Endothelial cell of umbilical vein (primary cell): ENCODE measurements around the gene NSD2. TPM values are rescaled to one million over a fixed set of nuclear protein-coding genes. Genes with fewer than 3 reads are reported as not detected.
A peak's percentile ranks its signal among the peaks of the same experiment; 100 is the strongest.

Experiments used
- BruUV-seq: library from RNA; stranded (reverse); fragments of 400-500 nt; replicated peaks from 2 replicates; lab custom pipeline; 2021; lab: Mats Ljungman, UMichigan
- CTCF ChIA-PET: fragments of 300-600, 350-600 bp; sonication (Branson Sonifier 250); formaldehyde crosslinking; loops from one replicate; lab custom pipeline; 2021; ENCODE audit warnings: antibody characterized with exemption, inconsistent platforms; lab: Charles Lee
- POLR2A ChIA-PET: fragments of 300-600, 350-600 bp; sonication (Branson Sonifier 250); formaldehyde crosslinking; loops from one replicate; lab custom pipeline; 2021; ENCODE audit warnings: antibody characterized with exemption, inconsistent platforms; lab: Charles Lee
- DNase-seq: peaks from one replicate; pipeline ENCODE4 v3.0.0-alpha.2; 2011; ENCODE audit warnings: low read depth, low spot score
- FAIRE-seq: peaks from 2 replicates; lab custom pipeline; 2011; peaks lifted over from hg19 to GRCh38; lab: Jason Lieb, UNC
- H2AFZ ChIP-seq: 2 replicates; pipeline ENCODE4 v1.6.0; 2012; ENCODE audit warnings: low read depth, low read length, control low read depth, inconsistent platforms
- H3K27ac ChIP-seq: 2 replicates; pipeline ENCODE4 v1.5.1; 2011; ENCODE audit warnings: low read depth, mild to moderate bottlenecking, control low read depth, low read length, moderate library complexity; ENCODE audit not compliant: insufficient read depth
- H3K27me3 ChIP-seq, 2 experiments: 2 replicates each; pipeline versions ENCODE4 v1.6.0 to v1.6.1; 2011; ENCODE audit warnings: low read length in 2 of 2, mixed read lengths in 1 of 2; ENCODE audit not compliant: control insufficient read depth in 2 of 2, insufficient read depth in 2 of 2
- H3K36me3 ChIP-seq, 2 experiments: 2 replicates in 1 of 2; 3 replicates in 1 of 2; pipeline ENCODE4 v1.5.1; 2011; ENCODE audit warnings: low read length in 2 of 2, mild to moderate bottlenecking in 1 of 2, moderate library complexity in 1 of 2; ENCODE audit not compliant: control insufficient read depth in 2 of 2, insufficient read depth in 2 of 2; ENCODE audit errors: extremely low read depth in 1 of 2
- H3K4me1 ChIP-seq: 3 replicates; pipeline ENCODE4 v1.5.1; 2011; ENCODE audit warnings: mild to moderate bottlenecking, low read length; ENCODE audit not compliant: control insufficient read depth, insufficient read depth; ENCODE audit errors: extremely low read depth
- H3K4me2 ChIP-seq: 2 replicates; pipeline ENCODE4 v1.6.1; 2011; ENCODE audit warnings: low read length, control low read depth, mixed read lengths; ENCODE audit not compliant: insufficient read depth
- H3K4me3 ChIP-seq, 3 experiments: fragments of 200-600 bp in 1 of 3; sonication (generic), shearing (Covaris generic) in 1 of 3; replicated peaks in 1 of 3; 2 replicates each; pipeline ENCODE4 v1.5.1; 2011 to 2016; ENCODE audit warnings: control low read depth in 3 of 3, low read length in 3 of 3, mild to moderate bottlenecking in 2 of 3, inconsistent platforms in 1 of 3, low read depth in 1 of 3, moderate library complexity in 1 of 3; ENCODE audit not compliant: insufficient read depth in 1 of 3
- H3K79me2 ChIP-seq: 2 replicates; pipeline ENCODE4 v1.6.0; 2012; ENCODE audit warnings: low read length, inconsistent platforms; ENCODE audit not compliant: control insufficient read depth, insufficient read depth
- H3K9ac ChIP-seq: replicated peaks from 2 replicates; pipeline ENCODE3; 2011; ENCODE audit warnings: low read length, control low read depth; ENCODE audit not compliant: insufficient read depth; ENCODE audit errors: extremely low read depth
- H3K9me1 ChIP-seq: replicated peaks from 3 replicates; pipeline ENCODE4 v1.6.0; 2011; ENCODE audit warnings: mild to moderate bottlenecking, low read length; ENCODE audit not compliant: control insufficient read depth, insufficient read depth; ENCODE audit errors: extremely low read depth
- H3K9me3 ChIP-seq: replicated peaks from 2 replicates; pipeline ENCODE4 v1.5.1; 2012; ENCODE audit warnings: low read length, inconsistent platforms; ENCODE audit not compliant: control insufficient read depth, insufficient read depth
- H4K20me1 ChIP-seq: replicated peaks from 2 replicates; pipeline ENCODE3; 2011; ENCODE audit warnings: mild to moderate bottlenecking, low read length; ENCODE audit not compliant: control insufficient read depth, insufficient read depth; ENCODE audit errors: extremely low read depth
- CTCF ChIP-seq, 2 donors: IDR thresholded peaks; 1 replicate in 1 of 2; 2 replicates in 1 of 2; pipeline ENCODE4 v1.5.1; 2011; ENCODE audit warnings: low read length in 2 of 2, mild to moderate bottlenecking in 2 of 2, moderate library complexity in 2 of 2, control low read depth in 1 of 2, inconsistent platforms in 1 of 2, low read depth in 1 of 2; ENCODE audit not compliant: insufficient read depth in 1 of 2; ENCODE audit errors: extremely low read depth in 1 of 2
- EZH2 ChIP-seq: IDR thresholded peaks from 2 replicates; pipeline ENCODE4 v1.6.1; 2012; ENCODE audit warnings: borderline replicate concordance, low read depth, mild to moderate bottlenecking, moderate library complexity, low read length, inconsistent platforms; ENCODE audit not compliant: severe bottlenecking
- GATA2 ChIP-seq: IDR thresholded peaks from 2 replicates; pipeline ENCODE4 v1.7.0; 2011; ENCODE audit warnings: low read depth, mild to moderate bottlenecking, moderate library complexity, mixed read lengths, low read length; ENCODE audit not compliant: insufficient read length, insufficient read depth
- JUN ChIP-seq: IDR thresholded peaks from 2 replicates; pipeline ENCODE4 v1.6.1; 2011; ENCODE audit warnings: borderline replicate concordance, low read depth; ENCODE audit not compliant: insufficient read length, insufficient read depth
- MAX ChIP-seq: IDR thresholded peaks from 2 replicates; pipeline ENCODE4 v1.6.1; 2011; ENCODE audit not compliant: insufficient read depth, insufficient read length
- MYC ChIP-seq: IDR thresholded peaks from one replicate; pipeline ENCODE4 v1.6.1; 2011; ENCODE audit warnings: mild to moderate bottlenecking, low read depth, low read length
- POLR2A ChIP-seq: IDR thresholded peaks from 2 replicates; pipeline ENCODE4 v1.6.1; 2012; ENCODE audit warnings: low read depth, mild to moderate bottlenecking, control low read depth, low read length
- POLR2AphosphoS5 ChIP-seq: IDR thresholded peaks from 2 replicates; pipeline ENCODE4 v1.6.1; 2012; ENCODE audit warnings: low read depth, mild to moderate bottlenecking, control low read depth, low read length, moderate library complexity; ENCODE audit not compliant: insufficient read depth
- dilution Hi-C: fragments of 300-500 bp; cut with MboI; formaldehyde crosslinking; loops from one replicate; pipeline ENCODE4 v1.15.0; 2019; ENCODE audit warnings: low sequenced_read_pairs; ENCODE audit not compliant: extremely low pct_ligation_motif_present
- intact Hi-C: fragments of 100-400 bp; cut with micrococcal nuclease; formaldehyde crosslinking; loops from one replicate; pipeline ENCODE4 v1.10.0; 2022
- polyA plus RNA-seq, 4 experiments: library from polyadenylated mRNA; depleted of rRNA in 3 of 4; stranded (reverse) in 3 of 4; unstranded in 1 of 4; fragments of >200 nt; gene quantifications; 2 replicates each; pipeline versions ENCODE4 v1.2.1 to v1.2.3, GENCODE V29; 2011 to 2012; ENCODE audit warnings: missing spikeins in 1 of 4
- total RNA-seq: library from RNA; stranded (reverse); gene quantifications from 2 replicates; pipeline ENCODE4 v1.2.3, GENCODE V29; 2021

Gene NSD2
- total and polyA plus RNA-seq, 2 donors (not counting 3 experiments of a cell fraction or from before 2014, with no cell fraction given) = 31.3 to 171 TPM

GRCh38 chr4:1850276-1850675 lies 20.9 kb upstream of the NSD2 start:
- Histone ChIP-seq H3K9ac (no peak overlapping the region), H3K27ac (no peak overlapping the region), H3K4me2 (no peak overlapping the region), H4K20me1 (no peaks in the 10 kb centered on the region), H2AFZ (no peak overlapping the region), H3K27me3 (no peaks in the 10 kb centered on the region), H3K9me3 (no peaks in the 10 kb centered on the region), H3K36me3 (peaks cover 0 to 2% of the 10 kb centered on the region in 2 experiments), H3K79me2 (peaks cover 50% of the 10 kb centered on the region), H3K4me1 (peaks cover 7% of the 10 kb centered on the region), H3K9me1 (no peaks in the 10 kb centered on the region), H3K4me3 (no peak overlapping the region)
- TF ChIP-seq POLR2AphosphoS5 (no peak), GATA2 (no peak), MAX (no peak), MYC (no peak), CTCF (IDR thresholded peaks at IDR 0.05; ENCODE audit: extremely low read depth in 1 of 2, insufficient read depth in 1 of 2, low read depth in 1 of 2, low read length in 2 of 2) (no peak), JUN (no peak), EZH2 (no peak), POLR2A (no peak)
- DNase-seq (no peak), FAIRE-seq (peak; percentile 26)
- CTCF ChIA-PET = interaction anchor here (0.7 to 1.4 kb wide), 2 partner anchors 49 to 83 kb away, joined by 4 to 5 read pairs; no protein-coding TSS in a partner anchor
- POLR2A ChIA-PET = interaction anchor here (0.7 kb wide), 1 partner anchor 15 kb away, joined by 5 read pairs; no protein-coding TSS in a partner anchor
- dilution Hi-C loops (no loop called here), intact Hi-C loops (no loop called here)
- no TSS peak for BruUV-seq
